Measurements from ENCODE around the gene COL5A1. TPM values are rescaled to one million over a fixed set of nuclear protein-coding genes. Genes with fewer than 3 reads are reported as not detected.

The COL5A1 gene
- total and polyA plus RNA-seq, 2 donors from 2014 or later, result 2.4 to 23.8 TPM

DNA sequence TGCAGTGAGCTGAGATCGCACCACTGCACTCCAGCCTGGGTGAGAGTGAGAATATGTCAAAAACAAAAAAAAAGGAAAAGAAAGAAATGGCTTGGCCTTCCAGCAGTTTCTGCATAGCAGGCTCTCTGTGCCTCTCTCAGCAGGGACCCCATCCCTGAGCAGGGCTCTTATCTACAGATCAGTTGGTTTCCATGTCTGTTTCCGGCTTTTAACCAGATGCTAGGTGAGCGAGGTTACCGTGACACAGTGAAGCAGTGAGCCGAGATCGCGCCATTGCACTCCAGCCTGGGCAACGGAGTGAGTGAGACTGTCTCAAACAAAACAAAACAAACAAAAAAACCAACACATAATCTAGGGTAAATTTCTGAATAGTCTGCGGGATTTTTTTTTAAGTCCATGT is 51.4 kb downstream of the COL5A1 start:
- FAIRE-seq, result no peak
- H3K4me3 ChIP-seq (ENCODE audit: low read length in 3 of 3), result no peak overlapping the region
- TF ChIP-seq, protein P1, sequence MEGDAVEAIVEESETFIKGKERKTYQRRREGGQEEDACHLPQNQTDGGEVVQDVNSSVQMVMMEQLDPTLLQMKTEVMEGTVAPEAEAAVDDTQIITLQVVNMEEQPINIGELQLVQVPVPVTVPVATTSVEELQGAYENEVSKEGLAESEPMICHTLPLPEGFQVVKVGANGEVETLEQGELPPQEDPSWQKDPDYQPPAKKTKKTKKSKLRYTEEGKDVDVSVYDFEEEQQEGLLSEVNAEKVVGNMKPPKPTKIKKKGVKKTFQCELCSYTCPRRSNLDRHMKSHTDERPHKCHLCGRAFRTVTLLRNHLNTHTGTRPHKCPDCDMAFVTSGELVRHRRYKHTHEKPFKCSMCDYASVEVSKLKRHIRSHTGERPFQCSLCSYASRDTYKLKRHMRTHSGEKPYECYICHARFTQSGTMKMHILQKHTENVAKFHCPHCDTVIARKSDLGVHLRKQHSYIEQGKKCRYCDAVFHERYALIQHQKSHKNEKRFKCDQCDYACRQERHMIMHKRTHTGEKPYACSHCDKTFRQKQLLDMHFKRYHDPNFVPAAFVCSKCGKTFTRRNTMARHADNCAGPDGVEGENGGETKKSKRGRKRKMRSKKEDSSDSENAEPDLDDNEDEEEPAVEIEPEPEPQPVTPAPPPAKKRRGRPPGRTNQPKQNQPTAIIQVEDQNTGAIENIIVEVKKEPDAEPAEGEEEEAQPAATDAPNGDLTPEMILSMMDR (IDR thresholded peaks at IDR 0.05; ENCODE audit: borderline replicate concordance, extremely low read depth, insufficient read depth), result no peak
- H3K36me3 ChIP-seq (ENCODE audit: control insufficient read depth in 2 of 3, insufficient read depth in 3 of 3, low read length in 3 of 3), result no peaks in the 10 kb centered on the region
- no peaks in the 10 kb centered on the region for H3K27me3 ChIP-seq (ENCODE audit: control insufficient read depth, insufficient read depth, low read length)
- H3K9ac ChIP-seq (ENCODE audit: low read length in 3 of 3), result no peak overlapping the region
- intact Hi-C loops (cut with DNase I), result no loop called here
- H3K27ac ChIP-seq (ENCODE audit: low read depth in 2 of 2, low read length in 2 of 2), result no peak overlapping the region
- no peaks in the 10 kb centered on the region for H3K4me1 ChIP-seq (ENCODE audit: control insufficient read depth in 2 of 3, insufficient read depth in 2 of 3, low read depth in 1 of 3, low read length in 3 of 3)
- peak in 3 of 5 donors; percentile 3 to 23 (median 18) for DNase-seq
- no peaks in the 10 kb centered on the region for H3K9me3 ChIP-seq (ENCODE audit: control insufficient read depth in 2 of 3, insufficient read depth in 1 of 3, low read length in 3 of 3)

DNA sequence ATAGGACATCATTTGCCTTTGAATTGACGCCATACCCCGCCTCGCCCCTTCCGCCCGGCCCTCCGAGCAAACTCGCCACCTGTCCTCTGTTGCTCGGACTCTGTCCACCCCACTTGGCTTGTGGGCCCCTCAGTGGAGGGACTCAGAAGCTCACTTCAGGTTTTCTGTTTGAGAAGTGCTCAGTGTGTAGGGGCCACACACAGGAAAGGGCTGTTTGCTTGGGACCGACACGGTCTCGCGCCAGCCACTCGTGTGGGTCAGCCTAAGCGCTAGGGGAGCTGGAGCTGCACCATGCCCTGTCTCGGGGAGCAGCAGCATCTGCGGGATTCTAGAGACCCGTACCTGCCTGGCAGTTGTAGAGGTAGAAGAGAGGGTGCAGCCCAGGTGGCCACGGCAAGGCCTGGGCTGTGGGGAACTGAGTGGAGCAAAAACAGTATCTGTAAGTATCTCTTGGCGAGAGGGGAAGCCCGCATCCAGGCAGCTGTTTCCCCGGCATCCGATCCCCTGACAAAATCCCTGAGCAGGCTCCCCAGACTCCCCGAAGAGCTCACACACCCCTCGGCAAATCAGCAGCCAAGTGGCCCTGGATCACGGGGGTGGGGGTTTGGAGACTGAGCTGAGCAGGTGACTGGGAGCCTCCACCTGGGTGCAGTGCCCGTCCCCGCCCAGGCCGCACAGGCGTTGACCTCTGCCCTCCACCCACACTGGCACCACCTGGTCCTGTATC is 52.2 kb downstream of the COL5A1 start:
- DNase-seq, result peak in 1 of 5 donors; percentile 57
- no peaks in the 10 kb centered on the region for H3K36me3 ChIP-seq (ENCODE audit: control insufficient read depth in 2 of 3, insufficient read depth in 3 of 3, low read length in 3 of 3)
- TF ChIP-seq, protein P1 (IDR thresholded peaks at IDR 0.05; ENCODE audit: borderline replicate concordance, extremely low read depth, insufficient read depth), result no peak
- no peak overlapping the region for H3K4me3 ChIP-seq (ENCODE audit: low read length in 3 of 3)
- FAIRE-seq, result no peak
- H3K9me3 ChIP-seq (ENCODE audit: control insufficient read depth in 2 of 3, insufficient read depth in 1 of 3, low read length in 3 of 3), result no peaks in the 10 kb centered on the region
- no peak overlapping the region for H3K27ac ChIP-seq (ENCODE audit: low read depth in 2 of 2, low read length in 2 of 2)
- intact Hi-C loops (cut with DNase I), result no loop called here
- H3K9ac ChIP-seq (ENCODE audit: low read length in 3 of 3), result no peak overlapping the region
- no peaks in the 10 kb centered on the region for H3K27me3 ChIP-seq (ENCODE audit: control insufficient read depth, insufficient read depth, low read length)
- no peaks in the 10 kb centered on the region for H3K4me1 ChIP-seq (ENCODE audit: control insufficient read depth in 2 of 3, insufficient read depth in 2 of 3, low read depth in 1 of 3, low read length in 3 of 3)

DNA sequence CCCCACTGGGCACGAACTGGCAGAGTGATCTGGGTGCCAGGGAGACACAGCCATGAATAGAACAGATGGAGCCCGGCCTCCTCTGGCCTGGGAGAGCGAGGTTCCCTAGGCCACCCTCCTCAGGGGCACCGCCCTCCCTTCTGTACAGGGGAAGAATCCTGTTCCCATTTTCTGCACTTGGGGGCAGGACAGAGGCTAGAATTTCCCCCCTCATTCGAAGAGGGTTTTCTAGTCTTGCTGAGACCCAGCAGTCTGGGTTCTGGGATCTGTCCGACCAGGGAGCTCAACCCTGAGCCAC is 52.7 kb downstream of the COL5A1 start:
- intact Hi-C loops (cut with DNase I), result no loop called here

More for the DNA sequence above, 52.7 kb downstream of the COL5A1 start:
- TF ChIP-seq, protein P1 (IDR thresholded peaks at IDR 0.05; ENCODE audit: borderline replicate concordance, extremely low read depth, insufficient read depth), result no peak
- Histone ChIP-seq H3K9ac (ENCODE audit: low read length in 3 of 3) (no peak overlapping the region), H3K27me3 (ENCODE audit: control insufficient read depth, insufficient read depth, low read length) (no peaks in the 10 kb centered on the region), H3K27ac (ENCODE audit: low read depth in 2 of 2, low read length in 2 of 2) (no peak overlapping the region), H3K4me3 (ENCODE audit: low read length in 3 of 3) (no peak overlapping the region), H3K9me3 (ENCODE audit: control insufficient read depth in 2 of 3, insufficient read depth in 1 of 3, low read length in 3 of 3) (no peaks in the 10 kb centered on the region), H3K36me3 (ENCODE audit: control insufficient read depth in 2 of 3, insufficient read depth in 3 of 3, low read length in 3 of 3) (no peaks in the 10 kb centered on the region), H3K4me1 (ENCODE audit: control insufficient read depth in 2 of 3, insufficient read depth in 2 of 3, low read depth in 1 of 3, low read length in 3 of 3) (no peaks in the 10 kb centered on the region)
- no peak for FAIRE-seq
- DNase-seq, result no peak
